GM12891 (cell line): Measurements from ENCODE around the gene NAT10.

Source experiments
- POLR2A ChIP-seq: IDR thresholded peaks from 2 replicates; pipeline ENCODE4 v1.6.1; 2011; ENCODE audit warnings: low read depth, low read length, control low read depth
- POLR2AphosphoS5 ChIP-seq: IDR thresholded peaks from 2 replicates; pipeline ENCODE4 v1.6.1; 2011; ENCODE audit warnings: low read depth, low read length, control low read depth
- POU2F2 ChIP-seq: IDR thresholded peaks from 2 replicates; pipeline ENCODE4 v1.6.1; 2011; ENCODE audit warnings: low read depth, mild to moderate bottlenecking, control low read depth, low read length, moderate library complexity
- SPI1 ChIP-seq: IDR thresholded peaks from 2 replicates; pipeline ENCODE4 v1.6.1; 2011; ENCODE audit warnings: low read depth, low read length, control low read depth
- TAF1 ChIP-seq: IDR thresholded peaks from 2 replicates; pipeline ENCODE4 v1.6.1; 2011; ENCODE audit warnings: low read depth, low read length, control low read depth

DNA sequence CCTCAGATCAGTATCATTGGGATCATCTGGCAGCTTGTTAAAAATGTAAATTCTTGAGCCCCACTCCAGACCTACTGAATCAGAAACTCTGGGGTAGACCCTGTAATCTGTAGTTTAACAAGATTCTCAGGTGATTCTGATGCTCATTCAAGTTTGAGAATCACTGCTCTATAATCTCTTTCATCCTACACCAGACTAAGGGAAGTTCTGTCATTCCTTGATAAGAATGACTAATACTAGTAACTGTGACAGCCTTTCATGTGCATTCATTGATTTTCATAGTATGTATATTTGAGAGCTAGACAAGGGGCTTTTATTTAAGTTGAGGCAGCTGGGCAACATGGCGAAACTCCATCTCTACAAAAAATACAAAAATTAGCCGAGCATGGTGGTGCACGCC is 30.0 kb downstream of the NAT10 start:
- TF ChIP-seq POLR2AphosphoS5 (no peak), POLR2A (no peak), POU2F2 (no peak), TAF1 (no peak), SPI1 (no peak)
